Calu3 (cell line): ENCODE results near the gene UVSSA. TPM values are rescaled to one million over a fixed set of nuclear protein-coding genes. Genes with fewer than 3 reads are reported as not detected.
"Not testable (repeated sequence)": the region's sequence is repeated elsewhere in the genome, so short reads cannot be mapped to it uniquely, and the experiment has no call there.

Source experiments
- BruUV-seq: library from RNA; stranded (reverse); fragments of 400-500 nt; replicated peaks from 2 replicates; lab custom pipeline; 2021; lab: Mats Ljungman, UMichigan
- CTCF ChIA-PET: fragments of 300-600 bp; sonication (Branson Sonifier 250); formaldehyde crosslinking; loops from one replicate; lab custom pipeline; 2022; ENCODE audit warnings: antibody characterized with exemption; lab: Charles Lee
- DNase-seq: peaks from one replicate; pipeline ENCODE4 v3.0.0; 2022
- H3K27ac Mint-ChIP-seq: one replicate; pipeline ENCODE4 v1.8.0; 2022; ENCODE audit warnings: mixed read lengths; ENCODE audit not compliant: unreplicated experiment
- H3K27me3 Mint-ChIP-seq: one replicate; pipeline ENCODE4 v1.8.0; 2022; ENCODE audit warnings: mixed read lengths; ENCODE audit not compliant: unreplicated experiment
- H3K36me3 Mint-ChIP-seq: one replicate; pipeline ENCODE4 v1.8.0; 2022; ENCODE audit warnings: mild to moderate bottlenecking, moderate library complexity, mixed read lengths; ENCODE audit not compliant: insufficient read depth, unreplicated experiment
- H3K4me1 Mint-ChIP-seq: one replicate; pipeline ENCODE4 v1.8.0; 2022; ENCODE audit warnings: mild to moderate bottlenecking, low read depth, mixed read lengths; ENCODE audit not compliant: unreplicated experiment
- H3K4me3 Mint-ChIP-seq: one replicate; pipeline ENCODE4 v1.8.0; 2022; ENCODE audit warnings: mild to moderate bottlenecking, low read depth, moderate library complexity, mixed read lengths; ENCODE audit not compliant: unreplicated experiment
- H3K9me3 Mint-ChIP-seq: one replicate; pipeline ENCODE4 v1.8.0; 2022; ENCODE audit warnings: low read depth, mixed read lengths; ENCODE audit not compliant: unreplicated experiment
- CTCF ChIP-seq: fragments of 200-600 bp; IDR thresholded peaks from one replicate; pipeline ENCODE4 v1.8.0; 2022; ENCODE audit warnings: antibody characterized with exemption; ENCODE audit not compliant: unreplicated experiment
- intact Hi-C: fragments of 100-400 bp; cut with micrococcal nuclease; formaldehyde crosslinking; loops from one replicate; pipeline ENCODE4 v1.10.0; 2022; ENCODE audit not compliant: unreplicated experiment
- total RNA-seq: library from RNA; stranded (reverse); gene quantifications from 2 replicates; pipeline ENCODE4 v1.2.3, GENCODE V29; 2022

The UVSSA gene
- total RNA-seq, 1 experiment from 2014 or later: 19.9 TPM

GRCh38 chr4:1334579-1334895 is 12.5 kb upstream of the UVSSA start:
- H3K36me3 Mint-ChIP-seq: peaks cover 66% of the 10 kb centered on the region

GRCh38 chr4:1335193-1335883 is 11.7 kb upstream of the UVSSA start:
- intact Hi-C loops, H3K9me3 Mint-ChIP-seq, DNase-seq, H3K27me3 Mint-ChIP-seq, BruUV-seq, H3K4me3 Mint-ChIP-seq, H3K27ac Mint-ChIP-seq: not testable (repeated sequence)
- Mint-ChIP-seq H3K4me1 (peaks cover 23% of the 10 kb centered on the region), H3K36me3 (peaks cover 62% of the 10 kb centered on the region)
- CTCF ChIA-PET: interaction anchor here (1.5 kb wide), 1 partner anchor 11 kb away, joined by 4 read pairs; no protein-coding TSS in a partner anchor

More at GRCh38 chr4:1334579-1334895, 12.5 kb upstream of the UVSSA start:
- no peak for DNase-seq
- no peak for TF ChIP-seq CTCF
- H3K4me1 Mint-ChIP-seq: peaks cover 31% of the 10 kb centered on the region
- CTCF ChIA-PET: interaction anchor here (1.5 kb wide), 1 partner anchor 11 kb away, joined by 4 read pairs; no protein-coding TSS in a partner anchor
- no peaks in the 10 kb centered on the region for H3K27me3 Mint-ChIP-seq
- no peak overlapping the region for H3K4me3 Mint-ChIP-seq
- no TSS peak for BruUV-seq
- no peaks in the 10 kb centered on the region for H3K9me3 Mint-ChIP-seq
- intact Hi-C loops: no loop called here
- no peak overlapping the region for H3K27ac Mint-ChIP-seq

- CTCF ChIA-PET: no interaction called here
- no peak for DNase-seq
- no peak overlapping the region for H3K4me3 Mint-ChIP-seq
- H3K27ac Mint-ChIP-seq: no peak overlapping the region
- no peak for TF ChIP-seq CTCF
- peaks cover 60% of the 10 kb centered on the region for H3K36me3 Mint-ChIP-seq
- no TSS peak for BruUV-seq
- intact Hi-C loops: no loop called here
- no peaks in the 10 kb centered on the region for H3K9me3 Mint-ChIP-seq
- H3K4me1 Mint-ChIP-seq: peaks cover 16% of the 10 kb centered on the region
- no peaks in the 10 kb centered on the region for H3K27me3 Mint-ChIP-seq
Measured at GRCh38 chr4:1336088-1336491, 10.9 kb upstream of the UVSSA start.

- intact Hi-C loops: no loop called here
- no peak for TF ChIP-seq CTCF
- H3K9me3 Mint-ChIP-seq: no peaks in the 10 kb centered on the region
- CTCF ChIA-PET: no interaction called here
- H3K36me3 Mint-ChIP-seq: peaks cover 57% of the 10 kb centered on the region
- H3K4me1 Mint-ChIP-seq: peaks cover 15% of the 10 kb centered on the region
- BruUV-seq: no TSS peak
- no peaks in the 10 kb centered on the region for H3K27me3 Mint-ChIP-seq
- peak overlapping the region; percentile 94 for H3K27ac Mint-ChIP-seq
- H3K4me3 Mint-ChIP-seq: peak overlapping the region; percentile 54
- peak; percentile 71 for DNase-seq
Measured at GRCh38 chr4:1337376-1337831, 9.6 kb upstream of the UVSSA start.
